Endothelial cell of umbilical vein (primary cell): ENCODE results near the gene IGSF22. TPM values are rescaled to one million over a fixed set of nuclear protein-coding genes. Genes with fewer than 3 reads are reported as not detected.

ENCODE experiments used
- BruUV-seq: library from RNA; stranded (reverse); fragments of 400-500 nt; replicated peaks from 2 replicates; lab custom pipeline; 2021; lab: Mats Ljungman, UMichigan
- CTCF ChIA-PET: fragments of 300-600, 350-600 bp; sonication (Branson Sonifier 250); formaldehyde crosslinking; loops from one replicate; lab custom pipeline; 2021; ENCODE audit warnings: antibody characterized with exemption, inconsistent platforms; lab: Charles Lee
- POLR2A ChIA-PET: fragments of 300-600, 350-600 bp; sonication (Branson Sonifier 250); formaldehyde crosslinking; loops from one replicate; lab custom pipeline; 2021; ENCODE audit warnings: antibody characterized with exemption, inconsistent platforms; lab: Charles Lee
- DNase-seq: peaks from one replicate; pipeline ENCODE4 v3.0.0-alpha.2; 2011; ENCODE audit warnings: low read depth, low spot score
- FAIRE-seq: peaks from 2 replicates; lab custom pipeline; 2011; peaks lifted over from hg19 to GRCh38; lab: Jason Lieb, UNC
- H2AFZ ChIP-seq: 2 replicates; pipeline ENCODE4 v1.6.0; 2012; ENCODE audit warnings: low read depth, low read length, control low read depth, inconsistent platforms
- H3K27ac ChIP-seq: 2 replicates; pipeline ENCODE4 v1.5.1; 2011; ENCODE audit warnings: low read depth, mild to moderate bottlenecking, control low read depth, low read length, moderate library complexity; ENCODE audit not compliant: insufficient read depth
- H3K27me3 ChIP-seq, 2 experiments: 2 replicates each; pipeline versions ENCODE4 v1.6.0 to v1.6.1; 2011; ENCODE audit warnings: low read length in 2 of 2, mixed read lengths in 1 of 2; ENCODE audit not compliant: control insufficient read depth in 2 of 2, insufficient read depth in 2 of 2
- H3K36me3 ChIP-seq, 2 experiments: 2 replicates in 1 of 2; 3 replicates in 1 of 2; pipeline ENCODE4 v1.5.1; 2011; ENCODE audit warnings: low read length in 2 of 2, mild to moderate bottlenecking in 1 of 2, moderate library complexity in 1 of 2; ENCODE audit not compliant: control insufficient read depth in 2 of 2, insufficient read depth in 2 of 2; ENCODE audit errors: extremely low read depth in 1 of 2
- H3K4me1 ChIP-seq: 3 replicates; pipeline ENCODE4 v1.5.1; 2011; ENCODE audit warnings: mild to moderate bottlenecking, low read length; ENCODE audit not compliant: control insufficient read depth, insufficient read depth; ENCODE audit errors: extremely low read depth
- H3K4me2 ChIP-seq: 2 replicates; pipeline ENCODE4 v1.6.1; 2011; ENCODE audit warnings: low read length, control low read depth, mixed read lengths; ENCODE audit not compliant: insufficient read depth
- H3K4me3 ChIP-seq, 3 experiments: fragments of 200-600 bp in 1 of 3; sonication (generic), shearing (Covaris generic) in 1 of 3; replicated peaks in 1 of 3; 2 replicates each; pipeline ENCODE4 v1.5.1; 2011 to 2016; ENCODE audit warnings: control low read depth in 3 of 3, low read length in 3 of 3, mild to moderate bottlenecking in 2 of 3, inconsistent platforms in 1 of 3, low read depth in 1 of 3, moderate library complexity in 1 of 3; ENCODE audit not compliant: insufficient read depth in 1 of 3
- H3K79me2 ChIP-seq: 2 replicates; pipeline ENCODE4 v1.6.0; 2012; ENCODE audit warnings: low read length, inconsistent platforms; ENCODE audit not compliant: control insufficient read depth, insufficient read depth
- H3K9ac ChIP-seq: replicated peaks from 2 replicates; pipeline ENCODE3; 2011; ENCODE audit warnings: low read length, control low read depth; ENCODE audit not compliant: insufficient read depth; ENCODE audit errors: extremely low read depth
- H3K9me1 ChIP-seq: replicated peaks from 3 replicates; pipeline ENCODE4 v1.6.0; 2011; ENCODE audit warnings: mild to moderate bottlenecking, low read length; ENCODE audit not compliant: control insufficient read depth, insufficient read depth; ENCODE audit errors: extremely low read depth
- H3K9me3 ChIP-seq: replicated peaks from 2 replicates; pipeline ENCODE4 v1.5.1; 2012; ENCODE audit warnings: low read length, inconsistent platforms; ENCODE audit not compliant: control insufficient read depth, insufficient read depth
- H4K20me1 ChIP-seq: replicated peaks from 2 replicates; pipeline ENCODE3; 2011; ENCODE audit warnings: mild to moderate bottlenecking, low read length; ENCODE audit not compliant: control insufficient read depth, insufficient read depth; ENCODE audit errors: extremely low read depth
- EZH2 ChIP-seq: IDR thresholded peaks from 2 replicates; pipeline ENCODE4 v1.6.1; 2012; ENCODE audit warnings: borderline replicate concordance, low read depth, mild to moderate bottlenecking, moderate library complexity, low read length, inconsistent platforms; ENCODE audit not compliant: severe bottlenecking
- FOS ChIP-seq: IDR thresholded peaks from 2 replicates; pipeline ENCODE4 v1.6.1; 2011; ENCODE audit warnings: mild to moderate bottlenecking, low read length, moderate library complexity, borderline replicate concordance; ENCODE audit not compliant: insufficient read depth
- GATA2 ChIP-seq: IDR thresholded peaks from 2 replicates; pipeline ENCODE4 v1.7.0; 2011; ENCODE audit warnings: low read depth, mild to moderate bottlenecking, moderate library complexity, mixed read lengths, low read length; ENCODE audit not compliant: insufficient read length, insufficient read depth
- JUN ChIP-seq: IDR thresholded peaks from 2 replicates; pipeline ENCODE4 v1.6.1; 2011; ENCODE audit warnings: borderline replicate concordance, low read depth; ENCODE audit not compliant: insufficient read length, insufficient read depth
- MYC ChIP-seq: IDR thresholded peaks from one replicate; pipeline ENCODE4 v1.6.1; 2011; ENCODE audit warnings: mild to moderate bottlenecking, low read depth, low read length
- POLR2A ChIP-seq: IDR thresholded peaks from 2 replicates; pipeline ENCODE4 v1.6.1; 2012; ENCODE audit warnings: low read depth, mild to moderate bottlenecking, control low read depth, low read length
- POLR2AphosphoS5 ChIP-seq: IDR thresholded peaks from 2 replicates; pipeline ENCODE4 v1.6.1; 2012; ENCODE audit warnings: low read depth, mild to moderate bottlenecking, control low read depth, low read length, moderate library complexity; ENCODE audit not compliant: insufficient read depth
- dilution Hi-C: fragments of 300-500 bp; cut with MboI; formaldehyde crosslinking; loops from one replicate; pipeline ENCODE4 v1.15.0; 2019; ENCODE audit warnings: low sequenced_read_pairs; ENCODE audit not compliant: extremely low pct_ligation_motif_present
- intact Hi-C: fragments of 100-400 bp; cut with micrococcal nuclease; formaldehyde crosslinking; loops from one replicate; pipeline ENCODE4 v1.10.0; 2022
- polyA plus RNA-seq, 4 experiments: library from polyadenylated mRNA; depleted of rRNA in 3 of 4; stranded (reverse) in 3 of 4; unstranded in 1 of 4; fragments of >200 nt; gene quantifications; 2 replicates each; pipeline versions ENCODE4 v1.2.1 to v1.2.3, GENCODE V29; 2011 to 2012; ENCODE audit warnings: missing spikeins in 1 of 4
- total RNA-seq: library from RNA; stranded (reverse); gene quantifications from 2 replicates; pipeline ENCODE4 v1.2.3, GENCODE V29; 2021
- TF ChIP-seq, protein P1 (sequence below): IDR thresholded peaks from 2 replicates; pipeline ENCODE4 v1.6.1; 2011; ENCODE audit not compliant: insufficient read depth, insufficient read length
- TF ChIP-seq, protein P2 (sequence below), 2 donors: IDR thresholded peaks; 1 replicate in 1 of 2; 2 replicates in 1 of 2; pipeline ENCODE4 v1.5.1; 2011; ENCODE audit warnings: low read length in 2 of 2, mild to moderate bottlenecking in 2 of 2, moderate library complexity in 2 of 2, control low read depth in 1 of 2, inconsistent platforms in 1 of 2, low read depth in 1 of 2; ENCODE audit not compliant: insufficient read depth in 1 of 2; ENCODE audit errors: extremely low read depth in 1 of 2

The IGSF22 gene
- total and polyA plus RNA-seq, 2 donors (not counting 3 experiments of a cell fraction or from before 2014, with no cell fraction given), result not detected

DNA sequence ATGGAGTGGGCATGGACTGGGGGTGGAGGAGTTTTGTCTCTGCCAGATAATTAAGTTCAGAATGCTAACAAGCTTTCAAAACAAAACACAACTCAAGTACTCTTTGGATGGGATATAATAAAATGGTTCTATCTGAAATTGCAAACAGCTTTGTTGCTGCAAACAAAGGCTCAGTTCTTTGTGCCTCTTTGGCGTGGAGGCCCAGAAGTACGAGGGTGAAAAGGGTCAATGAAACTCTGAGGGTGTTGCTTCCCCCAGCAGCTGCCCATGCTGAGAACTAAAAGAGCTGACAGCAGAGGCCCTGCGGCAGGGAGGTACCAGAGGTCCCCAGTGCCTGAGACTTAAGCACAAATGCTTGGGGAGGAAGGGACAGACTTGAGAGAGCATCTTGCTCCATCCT is 26.5 kb upstream of the IGSF22 start:
- no peaks in the 10 kb centered on the region for H4K20me1 ChIP-seq
- H3K79me2 ChIP-seq, result no peaks in the 10 kb centered on the region
- H3K4me1 ChIP-seq, result peaks cover 12% of the 10 kb centered on the region
- H2AFZ ChIP-seq, result no peak overlapping the region
- H3K9me1 ChIP-seq, result no peaks in the 10 kb centered on the region
- TF ChIP-seq, protein P1, sequence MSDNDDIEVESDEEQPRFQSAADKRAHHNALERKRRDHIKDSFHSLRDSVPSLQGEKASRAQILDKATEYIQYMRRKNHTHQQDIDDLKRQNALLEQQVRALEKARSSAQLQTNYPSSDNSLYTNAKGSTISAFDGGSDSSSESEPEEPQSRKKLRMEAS, result no peak
- no peak for TF ChIP-seq JUN
- no peak overlapping the region for H3K4me2 ChIP-seq
- peaks cover 0 to 4% of the 10 kb centered on the region in 2 experiments for H3K27me3 ChIP-seq
- no peak overlapping the region for H3K4me3 ChIP-seq
- H3K27ac ChIP-seq, result no peak overlapping the region
- ChIA-PET POLR2A (no interaction called here), CTCF (interaction anchor here (1.4 kb wide), 1 partner anchor 12 kb away, joined by 6 read pairs; no protein-coding TSS in a partner anchor)
- H3K9me3 ChIP-seq, result no peaks in the 10 kb centered on the region
- no peaks in the 10 kb centered on the region for H3K36me3 ChIP-seq
- intact Hi-C loops (no loop called here), dilution Hi-C loops (no loop called here)
- DNase-seq, result no peak
- no peak for FAIRE-seq
- no TSS peak for BruUV-seq
- no peak overlapping the region for H3K9ac ChIP-seq

DNA sequence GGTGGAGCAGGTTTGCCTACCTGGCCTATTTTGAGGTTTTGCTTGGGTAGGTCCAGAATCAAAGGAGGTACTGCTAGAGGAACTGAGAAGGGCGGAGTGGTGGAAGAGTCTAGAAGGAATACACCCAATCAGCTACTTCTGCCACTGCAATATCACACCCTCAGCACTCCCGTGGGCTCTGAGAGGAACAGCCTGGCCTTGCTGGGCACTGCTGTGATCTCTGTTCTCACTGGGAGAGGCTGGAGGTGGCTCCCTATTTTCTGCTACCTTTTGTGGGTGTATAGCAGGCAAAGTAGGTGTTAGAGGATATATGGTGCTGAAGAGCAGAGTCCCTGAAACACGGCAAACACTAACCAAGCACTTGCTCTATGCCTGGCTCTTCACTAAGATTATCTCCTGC is 25.0 kb upstream of the IGSF22 start:
- TF ChIP-seq GATA2 (no peak), POLR2A (no peak), FOS (no peak), JUN (no peak), EZH2 (no peak), MYC (no peak), POLR2AphosphoS5 (no peak)
- TF ChIP-seq, protein P2, sequence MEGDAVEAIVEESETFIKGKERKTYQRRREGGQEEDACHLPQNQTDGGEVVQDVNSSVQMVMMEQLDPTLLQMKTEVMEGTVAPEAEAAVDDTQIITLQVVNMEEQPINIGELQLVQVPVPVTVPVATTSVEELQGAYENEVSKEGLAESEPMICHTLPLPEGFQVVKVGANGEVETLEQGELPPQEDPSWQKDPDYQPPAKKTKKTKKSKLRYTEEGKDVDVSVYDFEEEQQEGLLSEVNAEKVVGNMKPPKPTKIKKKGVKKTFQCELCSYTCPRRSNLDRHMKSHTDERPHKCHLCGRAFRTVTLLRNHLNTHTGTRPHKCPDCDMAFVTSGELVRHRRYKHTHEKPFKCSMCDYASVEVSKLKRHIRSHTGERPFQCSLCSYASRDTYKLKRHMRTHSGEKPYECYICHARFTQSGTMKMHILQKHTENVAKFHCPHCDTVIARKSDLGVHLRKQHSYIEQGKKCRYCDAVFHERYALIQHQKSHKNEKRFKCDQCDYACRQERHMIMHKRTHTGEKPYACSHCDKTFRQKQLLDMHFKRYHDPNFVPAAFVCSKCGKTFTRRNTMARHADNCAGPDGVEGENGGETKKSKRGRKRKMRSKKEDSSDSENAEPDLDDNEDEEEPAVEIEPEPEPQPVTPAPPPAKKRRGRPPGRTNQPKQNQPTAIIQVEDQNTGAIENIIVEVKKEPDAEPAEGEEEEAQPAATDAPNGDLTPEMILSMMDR (IDR thresholded peaks at IDR 0.05; ENCODE audit: extremely low read depth in 1 of 2, insufficient read depth in 1 of 2, low read depth in 1 of 2, low read length in 2 of 2), result no peak
- TF ChIP-seq, protein P1, result no peak
- no peak overlapping the region for H3K4me3 ChIP-seq
- H3K4me2 ChIP-seq, result no peak overlapping the region
- ChIA-PET POLR2A (no interaction called here), CTCF (interaction anchor here (1.3 kb wide), 1 partner anchor 14 kb away, joined by 5 read pairs; no protein-coding TSS in a partner anchor)
- dilution Hi-C loops, result no loop called here
- DNase-seq (no peak), FAIRE-seq (no peak)
- intact Hi-C loops, result no loop called here
- H4K20me1 ChIP-seq, result no peaks in the 10 kb centered on the region
- H3K79me2 ChIP-seq, result no peaks in the 10 kb centered on the region
- no peaks in the 10 kb centered on the region for H3K9me3 ChIP-seq
- H3K27ac ChIP-seq, result no peak overlapping the region
- H3K9me1 ChIP-seq, result no peaks in the 10 kb centered on the region
- H3K27me3 ChIP-seq, result no peaks in the 10 kb centered on the region
- H3K36me3 ChIP-seq, result no peaks in the 10 kb centered on the region
- no peak overlapping the region for H3K9ac ChIP-seq
- H2AFZ ChIP-seq, result no peak overlapping the region
- BruUV-seq, result no TSS peak
- peaks cover 12% of the 10 kb centered on the region for H3K4me1 ChIP-seq
